Activated naive CD4-positive, alpha-beta T cell treated with anti-CD3 and anti-CD28 coated beads for 36 hours (primary cell): Measurements from ENCODE around the gene CNOT2. TPM values are rescaled to one million over a fixed set of nuclear protein-coding genes. Genes with fewer than 3 reads are reported as not detected.
"Not testable (repeated sequence)": the region's sequence is repeated elsewhere in the genome, so short reads cannot be mapped to it uniquely, and the experiment has no call there.

Source experiments
- CTCF ChIA-PET: fragments of 350-600 bp; sonication (Branson Sonifier 250); formaldehyde crosslinking; loops from one replicate; lab custom pipeline; 2021; ENCODE audit warnings: antibody characterized with exemption; lab: Charles Lee
- DNase-seq: peaks from one replicate; pipeline ENCODE4 v3.0.0-alpha.2; 2020
- H3K27ac Mint-ChIP-seq: one replicate; pipeline ENCODE4 v1.8.0; 2021; ENCODE audit warnings: mild to moderate bottlenecking, mixed read lengths
- H3K27me3 Mint-ChIP-seq: one replicate; pipeline ENCODE4 v1.8.0; 2021; ENCODE audit warnings: low read depth, mixed read lengths
- H3K36me3 Mint-ChIP-seq: one replicate; pipeline ENCODE4 v1.8.0; 2021; ENCODE audit warnings: low read depth, mixed read lengths
- H3K4me1 Mint-ChIP-seq: one replicate; pipeline ENCODE4 v1.8.0; 2021; ENCODE audit warnings: low read depth, mixed read lengths
- H3K4me3 Mint-ChIP-seq: one replicate; pipeline ENCODE4 v1.8.0; 2021; ENCODE audit warnings: mild to moderate bottlenecking, moderate library complexity, mixed read lengths
- H3K9me3 Mint-ChIP-seq: one replicate; pipeline ENCODE4 v1.8.0; 2021; ENCODE audit warnings: mixed read lengths
- intact Hi-C: fragments of 100-400 bp; cut with micrococcal nuclease; formaldehyde crosslinking; loops from one replicate; pipeline ENCODE4 v1.15.1; 2023
- total RNA-seq, 2 experiments: library from RNA; stranded (reverse); gene quantifications; one replicate each; pipeline ENCODE4 v1.2.3, GENCODE V29; 2021

The CNOT2 gene
- total RNA-seq, 2 experiments from 2014 or later: 66.0 to 66.2 TPM

DNA sequence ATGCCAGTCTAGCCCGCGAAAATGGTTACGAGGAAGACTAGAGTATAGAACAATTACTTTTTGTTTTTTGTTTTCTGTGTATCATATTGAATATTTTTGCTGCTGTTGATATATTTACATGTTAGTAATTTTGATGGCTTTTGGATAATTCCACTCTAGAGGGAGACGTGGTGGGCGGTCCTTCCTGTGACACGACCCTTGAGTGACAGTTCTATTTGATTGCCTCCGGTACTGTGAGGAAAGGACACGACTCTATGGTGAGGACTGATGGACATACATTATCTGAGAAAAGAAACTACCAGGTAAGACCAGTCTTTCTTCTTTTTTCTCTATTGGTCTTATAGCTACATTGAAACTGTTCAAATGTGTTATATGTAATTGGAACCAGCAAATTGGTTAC, 34.7 kb downstream of the CNOT2 start:
- Mint-ChIP-seq H3K4me1 (peaks cover 53% of the 10 kb centered on the region), H3K27ac (no peak overlapping the region), H3K27me3 (no peaks in the 10 kb centered on the region), H3K36me3 (peaks cover 25% of the 10 kb centered on the region), H3K9me3 (no peaks in the 10 kb centered on the region), H3K4me3 (no peak overlapping the region)
- DNase-seq: no peak
- CTCF ChIA-PET: no interaction called here
- intact Hi-C loops: no loop called here

DNA sequence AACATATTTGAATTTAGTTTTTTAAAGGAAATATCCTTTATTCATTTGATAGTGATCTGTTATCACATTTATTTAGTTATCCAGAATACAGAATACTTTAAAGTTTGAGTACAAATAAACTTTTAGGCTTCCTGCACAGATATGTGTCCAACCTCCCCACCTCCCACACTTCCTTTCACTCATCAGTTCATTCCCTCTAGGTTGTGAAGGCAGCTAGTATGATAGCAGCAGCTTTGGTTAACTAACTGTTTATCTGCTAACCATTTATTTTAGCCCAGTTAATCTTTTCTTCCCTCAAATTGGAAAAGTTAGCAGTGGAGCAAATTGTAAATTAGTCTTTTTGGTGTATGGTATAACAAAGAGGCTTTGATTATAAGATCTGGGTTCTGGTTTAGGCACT, 35.7 kb downstream of the CNOT2 start:
- no peak overlapping the region for H3K27ac Mint-ChIP-seq
- H3K4me1 Mint-ChIP-seq: peaks cover 49% of the 10 kb centered on the region
- H3K4me3 Mint-ChIP-seq: no peak overlapping the region
- DNase-seq: no peak
- peaks cover 24% of the 10 kb centered on the region for H3K36me3 Mint-ChIP-seq
- intact Hi-C loops: no loop called here
- H3K27me3 Mint-ChIP-seq: no peaks in the 10 kb centered on the region
- no peaks in the 10 kb centered on the region for H3K9me3 Mint-ChIP-seq
- CTCF ChIA-PET: no interaction called here

DNA sequence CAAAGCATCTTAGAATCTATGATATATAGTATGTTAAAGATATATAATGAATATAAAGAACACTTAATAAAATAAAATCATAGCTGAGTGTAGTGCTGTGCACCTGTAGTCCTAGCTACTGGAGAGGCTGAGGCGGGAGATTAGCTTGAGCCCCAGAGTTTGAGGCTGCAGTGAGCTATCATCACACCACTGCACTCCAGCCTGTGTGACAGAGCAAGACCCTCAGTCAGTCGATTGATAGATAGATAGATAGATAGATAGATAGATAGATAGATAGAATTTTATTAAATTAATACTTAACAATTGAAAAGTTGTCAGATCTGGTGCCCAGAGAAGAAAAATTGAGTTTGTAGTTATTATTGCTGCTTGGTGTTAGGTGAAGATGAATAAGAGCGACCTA, 40.0 kb downstream of the CNOT2 start:
- no peak overlapping the region for H3K4me3 Mint-ChIP-seq
- H3K36me3 Mint-ChIP-seq: peaks cover 18% of the 10 kb centered on the region
- H3K4me1 Mint-ChIP-seq: peaks cover 32% of the 10 kb centered on the region
- CTCF ChIA-PET: no interaction called here
- DNase-seq: no peak
- no peaks in the 10 kb centered on the region for H3K9me3 Mint-ChIP-seq
- intact Hi-C loops: no loop called here
- H3K27ac Mint-ChIP-seq: no peak overlapping the region
- H3K27me3 Mint-ChIP-seq: no peaks in the 10 kb centered on the region

DNA sequence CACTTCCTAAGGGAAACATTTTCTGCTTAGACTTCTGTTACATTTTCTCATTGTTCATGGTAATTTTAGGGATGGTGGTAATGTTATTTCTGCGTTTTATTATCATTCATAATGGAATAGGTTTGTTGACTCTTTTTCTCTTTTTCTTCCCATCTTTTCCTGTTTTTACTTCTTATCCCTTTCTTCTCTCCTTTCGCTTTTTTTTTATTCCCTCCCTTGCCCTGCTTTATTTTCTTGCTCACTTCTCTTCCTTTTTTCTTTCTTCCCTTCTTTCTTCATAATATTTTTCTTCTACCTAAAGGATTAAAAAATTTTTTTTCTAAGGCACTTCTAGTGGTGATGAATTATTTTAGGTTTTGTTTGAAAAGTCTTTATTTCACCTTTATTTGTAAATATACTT, 45.6 kb downstream of the CNOT2 start:
- no peak overlapping the region for H3K27ac Mint-ChIP-seq
- H3K4me3 Mint-ChIP-seq: no peak overlapping the region
- DNase-seq: no peak
- H3K9me3 Mint-ChIP-seq: no peaks in the 10 kb centered on the region
- intact Hi-C loops: no loop called here
- CTCF ChIA-PET: no interaction called here
- peaks cover 27% of the 10 kb centered on the region for H3K36me3 Mint-ChIP-seq
- no peaks in the 10 kb centered on the region for H3K27me3 Mint-ChIP-seq
- peaks cover 43% of the 10 kb centered on the region for H3K4me1 Mint-ChIP-seq

DNA sequence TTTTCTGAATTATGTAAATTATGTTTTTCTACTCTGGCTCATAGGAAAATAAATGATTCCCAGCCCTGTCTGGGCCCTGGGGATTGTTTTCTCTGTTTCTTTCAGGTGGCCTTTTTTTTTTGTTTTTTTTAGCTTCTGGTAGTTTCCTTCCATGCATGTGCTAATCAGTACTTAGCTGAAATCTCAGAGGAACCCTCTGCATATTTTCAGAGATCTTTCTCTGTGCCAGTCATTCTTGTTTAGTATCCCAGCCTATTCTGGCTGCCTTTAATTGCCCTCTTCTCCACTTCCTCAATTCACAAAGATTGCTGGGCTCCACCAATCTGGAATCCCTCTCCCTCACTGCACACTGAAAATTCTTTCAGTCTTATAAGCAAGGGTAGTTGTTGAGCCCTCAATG, 46.9 kb downstream of the CNOT2 start:
- H3K4me1 Mint-ChIP-seq: peaks cover 50% of the 10 kb centered on the region
- no peak overlapping the region for H3K27ac Mint-ChIP-seq
- peaks cover 37% of the 10 kb centered on the region for H3K36me3 Mint-ChIP-seq
- H3K27me3 Mint-ChIP-seq: no peaks in the 10 kb centered on the region
- no peak overlapping the region for H3K4me3 Mint-ChIP-seq
- DNase-seq: no peak
- CTCF ChIA-PET: no interaction called here
- H3K9me3 Mint-ChIP-seq: no peaks in the 10 kb centered on the region
- intact Hi-C loops: no loop called here

DNA sequence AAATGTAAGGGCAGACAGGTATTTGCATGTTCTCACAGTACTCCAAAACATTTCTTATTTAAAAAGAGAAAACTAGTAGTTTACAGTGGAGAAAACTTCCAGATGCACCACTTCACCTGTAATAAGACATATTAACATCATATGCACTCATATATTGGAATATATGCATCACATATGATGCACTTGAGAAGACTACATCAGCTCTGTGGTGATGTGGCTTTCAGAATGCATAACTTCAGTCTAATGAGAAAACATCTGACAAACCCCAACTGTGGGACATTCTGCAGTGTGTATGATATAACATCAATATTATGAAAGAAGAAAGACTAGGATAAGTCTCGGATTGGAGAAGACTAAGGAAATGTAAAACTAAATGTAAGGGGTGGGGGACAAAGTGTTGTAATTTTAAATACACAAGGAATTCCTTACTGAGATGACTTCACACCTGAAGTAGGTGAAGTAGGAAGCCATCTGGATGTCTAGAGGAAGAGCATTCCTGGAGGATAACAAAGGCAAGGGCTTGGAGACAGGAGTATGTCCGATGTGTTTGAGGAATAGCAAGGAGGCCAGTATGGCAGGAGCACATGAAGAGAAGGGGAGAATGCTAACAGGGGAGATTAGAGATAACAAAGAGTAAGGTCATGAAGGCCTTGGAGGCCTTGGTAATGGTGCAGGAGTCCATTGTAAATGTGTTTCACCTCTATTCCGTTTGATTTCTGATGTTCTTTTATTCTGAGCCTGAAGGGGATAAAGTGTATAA, 49.0 kb downstream of the CNOT2 start:
- CTCF ChIA-PET: no interaction called here
- no peak overlapping the region for H3K27ac Mint-ChIP-seq

DNA sequence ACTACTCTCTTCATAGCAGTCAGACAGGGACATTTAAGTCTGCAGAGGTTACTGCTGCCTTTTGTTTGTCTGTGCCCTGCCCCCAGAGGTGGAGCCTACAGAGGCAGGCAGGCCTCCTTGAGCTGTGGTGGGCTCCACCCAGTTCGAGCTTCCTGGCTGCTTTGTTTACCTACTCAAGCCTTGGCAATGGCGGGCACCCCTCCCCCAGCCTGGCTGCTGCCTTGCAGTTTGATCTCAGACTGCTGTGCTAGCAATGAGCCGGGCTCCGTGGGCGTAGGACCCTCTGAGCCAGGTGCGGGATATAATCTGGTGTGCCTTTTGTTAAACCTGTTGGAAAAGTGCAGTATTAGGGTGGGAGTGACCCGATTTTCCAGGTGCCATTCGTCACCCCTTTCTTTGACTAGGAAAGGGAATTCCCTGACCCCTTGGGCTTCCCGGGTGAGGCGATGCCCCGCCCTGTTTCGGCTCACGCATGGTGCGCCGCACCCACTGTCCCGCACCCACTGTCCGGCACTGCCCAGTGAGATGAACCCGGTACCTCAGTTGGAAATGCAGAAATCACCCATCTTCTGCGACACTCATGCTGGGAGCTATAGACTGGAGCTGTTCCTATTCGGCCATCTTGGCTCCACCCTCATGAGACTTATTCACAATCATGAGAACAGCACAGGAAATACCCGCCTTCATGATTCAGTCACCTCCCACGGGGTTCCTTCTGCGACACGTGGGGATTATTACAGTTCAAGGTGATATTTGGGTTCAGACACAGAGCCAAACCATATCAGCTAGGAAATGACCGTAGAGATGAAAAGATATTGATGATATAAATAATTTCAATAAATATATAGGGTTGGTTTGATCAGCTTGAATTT, 61.7 kb downstream of the CNOT2 start:
- H3K4me3 Mint-ChIP-seq, intact Hi-C loops, H3K9me3 Mint-ChIP-seq, H3K27ac Mint-ChIP-seq, H3K27me3 Mint-ChIP-seq: not testable (repeated sequence)
- CTCF ChIA-PET: interaction anchor here (0.5 to 0.6 kb wide), 2 partner anchors 11 to 24 kb away, joined by 3 to 4 read pairs; no protein-coding TSS in a partner anchor
- Mint-ChIP-seq H3K36me3 (peaks cover 50% of the 10 kb centered on the region), H3K4me1 (peaks cover 51% of the 10 kb centered on the region)
- DNase-seq: peak; percentile 41

More for the DNA sequence above, 49.0 kb downstream of the CNOT2 start:
- intact Hi-C loops: no loop called here
- H3K9me3 Mint-ChIP-seq: no peaks in the 10 kb centered on the region
- peaks cover 35% of the 10 kb centered on the region for H3K36me3 Mint-ChIP-seq
- H3K27me3 Mint-ChIP-seq: no peaks in the 10 kb centered on the region
- no peak overlapping the region for H3K4me3 Mint-ChIP-seq
- peaks cover 40% of the 10 kb centered on the region for H3K4me1 Mint-ChIP-seq
- DNase-seq: no peak

GRCh38 chr12:70305794-70306193, 62.6 kb downstream of the CNOT2 start:
- CTCF ChIA-PET: no interaction called here
- peaks cover 8% of the 10 kb centered on the region for H3K9me3 Mint-ChIP-seq
- intact Hi-C loops: no loop called here
- H3K4me1 Mint-ChIP-seq: peaks cover 56% of the 10 kb centered on the region
- DNase-seq: no peak
- no peak overlapping the region for H3K27ac Mint-ChIP-seq
- H3K36me3 Mint-ChIP-seq: peaks cover 46% of the 10 kb centered on the region
- H3K27me3 Mint-ChIP-seq: no peaks in the 10 kb centered on the region
- no peak overlapping the region for H3K4me3 Mint-ChIP-seq

DNA sequence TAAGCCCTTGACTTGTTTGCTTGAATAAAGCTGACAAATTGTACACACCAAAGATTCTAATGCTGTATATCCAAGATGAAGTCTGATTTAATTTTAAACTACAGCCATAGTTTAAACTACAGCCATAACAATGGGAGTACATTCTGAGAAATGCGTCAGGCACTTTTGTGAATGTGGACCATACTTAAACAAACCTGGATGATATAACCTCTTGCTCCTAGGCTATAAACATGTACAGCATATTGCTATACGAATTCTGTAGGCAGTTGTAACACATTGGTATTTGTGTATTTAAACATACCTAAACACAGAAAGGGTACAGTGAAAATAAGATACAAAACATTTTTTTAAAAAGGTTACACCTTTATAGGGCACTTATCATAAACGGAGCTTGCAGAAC, 63.4 kb downstream of the CNOT2 start:
- Mint-ChIP-seq H3K27me3 (no peaks in the 10 kb centered on the region), H3K4me1 (peaks cover 53% of the 10 kb centered on the region), H3K36me3 (peaks cover 40% of the 10 kb centered on the region), H3K4me3 (no peak overlapping the region), H3K27ac (no peak overlapping the region), H3K9me3 (peaks cover 8% of the 10 kb centered on the region)
- DNase-seq: no peak
- intact Hi-C loops: no loop called here
- CTCF ChIA-PET: no interaction called here

GRCh38 chr12:70307868-70308267, 64.6 kb downstream of the CNOT2 start:
- no peak overlapping the region for H3K4me3 Mint-ChIP-seq

GRCh38 chr12:70309348-70309747, 66.1 kb downstream of the CNOT2 start:
- peaks cover 24% of the 10 kb centered on the region for H3K36me3 Mint-ChIP-seq
- no peaks in the 10 kb centered on the region for H3K27me3 Mint-ChIP-seq
- H3K4me1 Mint-ChIP-seq: peaks cover 41% of the 10 kb centered on the region
- CTCF ChIA-PET: no interaction called here
- H3K9me3 Mint-ChIP-seq: peaks cover 1% of the 10 kb centered on the region
- H3K4me3 Mint-ChIP-seq: no peak overlapping the region
- intact Hi-C loops: loop anchor here (2.0 kb wide), 1 partner anchor 67 kb away; the partner anchor contains the start of gene CNOT2
- no peak for DNase-seq
- H3K27ac Mint-ChIP-seq: no peak overlapping the region

More at GRCh38 chr12:70307868-70308267, 64.6 kb downstream of the CNOT2 start:
- no peaks in the 10 kb centered on the region for H3K27me3 Mint-ChIP-seq
- DNase-seq: no peak
- no peak overlapping the region for H3K27ac Mint-ChIP-seq
- CTCF ChIA-PET: interaction anchor here (0.8 kb wide), 1 partner anchor 77 kb away, joined by 4 read pairs; no protein-coding TSS in a partner anchor
- intact Hi-C loops: loop anchor here (2.0 kb wide), 1 partner anchor 65 kb away; the partner anchor contains the start of gene CNOT2
- peaks cover 4% of the 10 kb centered on the region for H3K9me3 Mint-ChIP-seq
- H3K36me3 Mint-ChIP-seq: peaks cover 34% of the 10 kb centered on the region
- peaks cover 51% of the 10 kb centered on the region for H3K4me1 Mint-ChIP-seq

DNA sequence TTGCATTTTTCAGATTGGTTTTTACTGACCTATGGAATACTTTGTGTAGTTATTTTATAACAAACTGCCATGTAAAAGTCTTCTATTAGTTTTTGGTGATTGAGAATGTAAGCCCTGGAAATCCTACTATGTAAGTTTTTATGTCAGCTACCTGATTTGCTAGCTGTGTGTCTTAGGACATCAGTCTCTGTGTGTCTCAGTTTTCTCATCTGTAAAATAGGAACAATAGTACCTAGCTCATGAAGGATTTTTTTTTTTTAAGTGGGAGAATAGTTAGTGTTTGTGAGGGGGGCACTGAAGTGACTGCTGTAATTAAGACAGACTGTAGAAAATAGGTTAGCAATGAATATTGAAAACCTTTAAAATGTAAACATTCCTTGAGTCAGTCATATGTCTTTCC, 70.9 kb downstream of the CNOT2 start:
- Mint-ChIP-seq H3K4me1 (peaks cover 37% of the 10 kb centered on the region), H3K4me3 (no peak overlapping the region), H3K9me3 (no peaks in the 10 kb centered on the region), H3K27ac (no peak overlapping the region), H3K27me3 (no peaks in the 10 kb centered on the region), H3K36me3 (peaks cover 18% of the 10 kb centered on the region)
- DNase-seq: no peak
- intact Hi-C loops: no loop called here
- CTCF ChIA-PET: no interaction called here
